Keratinocyte (primary cell): ENCODE results near the gene DPEP2.

Experiments used
- EZH2 ChIP-seq: IDR thresholded peaks from one replicate; pipeline ENCODE4 v1.6.1; 2012; ENCODE audit warnings: inconsistent platforms, mild to moderate bottlenecking, low read length, moderate library complexity
- TF ChIP-seq, protein P1 (sequence below), 3 experiments: IDR thresholded peaks in 1 of 3; conservative IDR thresholded peaks in 1 of 3; optimal IDR thresholded peaks in 1 of 3; 2 replicates in 2 of 3; 3 replicates in 1 of 3; pipeline versions ENCODE3 to v1.5.1; 2011; ENCODE audit warnings: low read length in 3 of 3, mild to moderate bottlenecking in 3 of 3, moderate library complexity in 2 of 3, control low read depth in 1 of 3, inconsistent platforms in 1 of 3; ENCODE audit not compliant: insufficient read depth in 2 of 3; ENCODE audit errors: extremely low read depth in 1 of 3

DNA sequence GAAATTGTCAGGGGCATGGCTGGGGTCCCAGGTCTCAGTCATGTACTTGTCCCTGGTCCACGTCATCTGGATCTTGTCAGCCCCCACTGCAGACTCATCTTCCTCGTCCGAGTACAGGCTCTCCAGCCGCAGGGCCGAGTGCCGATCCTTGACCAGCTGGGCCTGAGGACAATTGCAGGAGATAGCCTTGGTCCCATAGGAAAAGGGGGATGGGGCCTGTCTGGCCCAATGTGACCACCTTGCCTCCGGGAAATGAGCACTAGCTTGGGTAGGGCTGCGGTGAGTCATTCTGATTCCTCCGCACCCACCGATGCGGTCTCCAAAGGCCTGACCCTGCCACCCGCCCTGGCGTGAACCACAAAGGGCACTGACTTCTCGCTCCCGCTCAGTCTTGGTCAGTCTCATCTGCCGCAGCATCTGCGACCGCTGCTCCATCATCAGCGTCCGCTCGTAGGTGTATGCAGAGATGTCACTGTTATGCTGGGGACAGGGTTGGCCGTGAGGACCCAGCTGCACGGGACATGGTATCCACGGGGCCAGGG lies 53.8 kb downstream of the DPEP2 start:
- TF ChIP-seq, protein P1, sequence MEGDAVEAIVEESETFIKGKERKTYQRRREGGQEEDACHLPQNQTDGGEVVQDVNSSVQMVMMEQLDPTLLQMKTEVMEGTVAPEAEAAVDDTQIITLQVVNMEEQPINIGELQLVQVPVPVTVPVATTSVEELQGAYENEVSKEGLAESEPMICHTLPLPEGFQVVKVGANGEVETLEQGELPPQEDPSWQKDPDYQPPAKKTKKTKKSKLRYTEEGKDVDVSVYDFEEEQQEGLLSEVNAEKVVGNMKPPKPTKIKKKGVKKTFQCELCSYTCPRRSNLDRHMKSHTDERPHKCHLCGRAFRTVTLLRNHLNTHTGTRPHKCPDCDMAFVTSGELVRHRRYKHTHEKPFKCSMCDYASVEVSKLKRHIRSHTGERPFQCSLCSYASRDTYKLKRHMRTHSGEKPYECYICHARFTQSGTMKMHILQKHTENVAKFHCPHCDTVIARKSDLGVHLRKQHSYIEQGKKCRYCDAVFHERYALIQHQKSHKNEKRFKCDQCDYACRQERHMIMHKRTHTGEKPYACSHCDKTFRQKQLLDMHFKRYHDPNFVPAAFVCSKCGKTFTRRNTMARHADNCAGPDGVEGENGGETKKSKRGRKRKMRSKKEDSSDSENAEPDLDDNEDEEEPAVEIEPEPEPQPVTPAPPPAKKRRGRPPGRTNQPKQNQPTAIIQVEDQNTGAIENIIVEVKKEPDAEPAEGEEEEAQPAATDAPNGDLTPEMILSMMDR (optimal IDR thresholded peaks at IDR 0.05 in 1 of 3, IDR thresholded peaks at IDR 0.05 in 1 of 3, conservative IDR thresholded peaks at IDR 0.05 in 1 of 3; ENCODE audit: extremely low read depth in 1 of 3, insufficient read depth in 2 of 3, low read length in 3 of 3): no peak
- no peak for TF ChIP-seq EZH2
